Hindlimb muscle (tissue), 1 donor: ENCODE measurements around the gene ALAS1. TPM values are rescaled to one million over a fixed set of nuclear protein-coding genes. Genes with fewer than 3 reads are reported as not detected.
"Not testable (repeated sequence)": the region's sequence is repeated elsewhere in the genome, so short reads cannot be mapped to it uniquely, and the experiment has no call there.

Experiments used
- DNase-seq: peaks from one replicate; pipeline ENCODE4 v3.0.0-alpha.2; 2013
- polyA plus RNA-seq: library from polyadenylated mRNA; unstranded; fragments of 120-200 nt; gene quantifications from one replicate; pipeline ENCODE4 v1.2.1, GENCODE V29; 2013; ENCODE audit not compliant: insufficient read length

Gene ALAS1
- polyA plus RNA-seq, 1 donor, result 30.2 TPM

DNA sequence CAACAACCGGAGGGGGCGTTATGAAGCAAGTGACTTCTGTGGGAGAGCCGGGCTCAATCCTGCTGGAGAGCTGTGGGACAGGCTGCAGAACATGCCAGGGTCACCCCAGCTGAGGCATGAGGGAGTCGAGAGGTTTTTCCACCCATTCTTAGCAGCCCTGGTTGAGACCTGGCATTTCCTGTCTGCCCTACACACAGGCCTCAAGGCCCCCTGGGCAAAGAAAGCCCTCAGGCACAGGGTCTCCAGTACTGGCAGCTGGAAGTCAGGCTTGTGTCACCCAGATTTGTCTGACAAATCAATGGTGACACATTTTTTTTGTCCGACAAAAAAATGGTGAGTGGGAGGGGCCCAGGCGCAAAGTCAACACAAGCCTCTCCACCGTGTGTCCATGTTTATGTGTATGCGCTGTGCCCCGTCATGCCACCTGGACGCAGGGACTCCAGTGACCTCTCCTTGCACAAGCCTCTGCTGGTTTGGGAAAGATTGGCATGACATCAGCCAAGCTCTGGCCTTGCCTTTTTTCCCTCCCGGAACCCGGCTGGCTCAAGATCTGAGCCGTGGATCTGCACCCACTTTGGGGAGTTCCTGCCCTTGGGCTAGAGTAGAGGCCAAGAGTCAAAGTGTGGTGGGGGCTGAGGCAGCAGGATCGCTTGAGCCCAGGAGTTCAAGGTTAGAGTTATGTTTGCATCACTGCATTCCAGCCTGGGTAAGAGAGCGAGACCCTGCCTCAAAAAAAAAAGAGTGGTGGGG lies 20.8 kb upstream of the ALAS1 start:
- DNase-seq, result no peak

DNA sequence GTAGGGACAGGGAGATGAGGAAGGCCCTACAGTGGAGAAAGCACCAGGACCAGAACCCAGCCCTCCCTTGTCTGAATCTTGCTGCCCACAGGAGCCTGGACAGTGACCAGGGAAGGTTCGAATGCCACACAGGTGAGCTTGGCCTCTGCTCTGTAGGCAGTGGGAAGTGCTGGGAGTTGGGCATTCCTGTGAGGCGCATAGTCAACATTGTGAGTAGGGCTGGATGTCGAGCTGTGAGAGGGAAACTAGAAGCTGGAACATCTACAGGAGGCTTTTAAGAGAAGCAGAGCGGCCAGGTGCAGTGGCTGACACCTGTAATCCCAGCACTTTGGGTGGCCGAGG lies 20.3 kb upstream of the ALAS1 start:
- no peak for DNase-seq

DNA sequence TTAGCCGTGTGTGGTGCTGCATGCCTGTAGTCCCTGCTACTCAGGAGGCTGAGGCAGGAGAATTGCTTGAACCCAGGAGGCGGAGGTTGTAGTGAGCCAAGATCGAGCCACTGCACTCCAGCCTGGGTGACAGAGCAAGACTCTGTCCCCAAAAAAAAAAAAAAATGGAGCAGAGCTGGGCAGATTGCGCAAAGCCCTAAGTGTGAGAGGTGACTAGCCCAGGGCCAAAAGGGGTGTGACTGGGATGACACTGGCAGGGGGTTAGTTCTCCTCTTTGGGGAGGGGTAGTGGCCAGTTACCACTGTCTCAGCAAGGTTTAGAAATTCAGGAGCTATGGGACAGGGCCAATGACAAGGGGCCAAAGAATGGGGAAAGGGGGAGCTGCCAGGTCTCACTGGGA lies 19.8 kb upstream of the ALAS1 start:
- not testable (repeated sequence) for DNase-seq

GRCh38 chr3:52178537-52178936 lies 19.4 kb upstream of the ALAS1 start:
- DNase-seq, result no peak

DNA sequence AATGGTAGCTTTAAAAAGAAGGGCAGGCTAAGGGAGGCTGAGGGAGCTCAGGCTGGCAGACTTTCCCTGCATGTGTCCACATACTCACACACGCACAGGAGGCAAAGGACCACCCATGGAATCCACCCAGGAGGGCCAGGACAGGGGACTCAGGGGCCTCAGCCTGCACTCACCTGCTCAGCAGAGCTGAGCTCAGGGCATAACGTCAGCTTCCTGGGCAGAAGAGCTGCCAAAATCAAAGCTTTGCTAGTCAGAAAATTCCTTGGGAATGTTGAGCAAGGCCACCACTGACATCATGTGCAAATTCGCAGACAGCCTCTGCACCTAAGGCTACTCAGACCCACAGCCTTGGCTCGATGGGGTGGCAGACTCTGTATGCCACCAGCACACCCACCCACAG lies 16.4 kb upstream of the ALAS1 start:
- no peak for DNase-seq

GRCh38 chr3:52182196-52182595 lies 15.8 kb upstream of the ALAS1 start:
- DNase-seq, result no peak

DNA sequence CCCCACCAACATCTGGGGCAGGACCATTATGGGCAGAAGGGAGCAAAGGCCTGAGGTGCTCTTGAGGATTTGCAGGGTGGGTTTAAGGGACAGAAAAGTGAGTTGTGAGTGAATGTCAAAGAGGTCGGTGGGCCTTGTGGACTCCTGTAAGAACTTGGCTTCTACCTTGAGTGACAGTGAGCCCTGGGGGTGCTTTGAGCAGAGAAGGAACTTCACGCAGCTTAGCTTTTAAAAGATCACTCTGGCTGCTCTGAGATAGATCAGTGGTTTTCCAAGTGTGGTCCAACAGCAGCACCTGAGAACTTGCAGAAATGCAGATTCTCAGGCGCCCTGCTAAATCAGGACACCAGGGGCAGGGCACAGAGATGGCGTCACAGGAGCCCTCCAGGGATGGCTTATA lies 15.3 kb upstream of the ALAS1 start:
- no peak for DNase-seq

DNA sequence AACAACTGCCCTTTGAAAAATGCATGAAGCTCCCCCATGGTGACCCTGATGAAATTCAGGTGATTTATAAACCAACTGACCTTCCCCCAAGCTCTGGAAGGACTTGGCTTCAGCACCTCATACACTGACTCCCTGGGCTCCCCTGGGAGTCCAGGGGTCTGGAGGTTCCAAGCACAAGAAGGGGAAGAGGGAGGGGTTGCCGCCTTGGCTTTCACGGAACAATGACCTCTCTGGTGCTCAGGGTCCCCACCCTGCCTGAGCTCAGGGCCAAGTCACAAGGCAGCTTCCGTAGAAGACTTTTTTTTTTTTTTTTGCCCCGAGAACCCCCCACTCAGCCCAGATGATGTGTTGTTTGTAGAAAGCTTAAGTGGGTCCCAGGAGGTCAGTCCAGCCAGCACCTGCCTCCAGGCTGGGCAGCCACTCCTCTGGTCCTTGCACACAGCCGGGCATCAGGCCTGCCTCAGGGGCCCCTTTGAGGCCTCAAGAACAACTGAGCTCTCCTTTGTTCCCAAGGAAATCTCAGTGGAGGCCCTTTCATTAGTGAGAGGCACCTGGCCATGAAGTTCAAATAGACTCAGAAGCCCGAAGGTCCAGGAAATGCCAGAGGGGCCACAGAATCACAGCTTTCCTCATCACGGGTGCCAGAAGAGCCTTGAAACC lies 14.0 kb upstream of the ALAS1 start:
- DNase-seq, result no peak

GRCh38 chr3:52184690-52185089 lies 13.3 kb upstream of the ALAS1 start:
- DNase-seq, result no peak

GRCh38 chr3:52185311-52185710 lies 12.6 kb upstream of the ALAS1 start:
- no peak for DNase-seq

GRCh38 chr3:52185837-52186236 lies 12.1 kb upstream of the ALAS1 start:
- no peak for DNase-seq

GRCh38 chr3:52186729-52187128 lies 11.2 kb upstream of the ALAS1 start:
- no peak for DNase-seq

DNA sequence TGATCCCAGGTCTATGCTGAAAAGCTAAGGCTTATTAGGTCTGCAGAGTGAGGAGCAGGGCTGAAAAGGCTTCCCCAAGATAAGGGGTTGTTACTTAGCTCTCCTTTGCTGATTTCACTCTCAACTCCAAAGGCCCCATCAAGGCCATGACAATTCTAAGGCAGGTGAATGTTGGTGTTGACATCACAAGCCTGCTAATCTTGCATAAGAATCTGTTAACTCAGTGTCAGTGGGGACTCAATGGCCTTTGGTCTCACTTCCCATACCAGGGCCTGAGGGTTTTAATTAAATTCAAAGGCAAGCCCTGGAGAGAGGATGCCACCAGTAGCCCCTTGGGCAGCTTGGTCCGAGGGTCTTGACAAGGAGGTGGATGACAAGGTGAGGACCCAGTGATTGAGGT lies 9.4 kb upstream of the ALAS1 start:
- no peak for DNase-seq

DNA sequence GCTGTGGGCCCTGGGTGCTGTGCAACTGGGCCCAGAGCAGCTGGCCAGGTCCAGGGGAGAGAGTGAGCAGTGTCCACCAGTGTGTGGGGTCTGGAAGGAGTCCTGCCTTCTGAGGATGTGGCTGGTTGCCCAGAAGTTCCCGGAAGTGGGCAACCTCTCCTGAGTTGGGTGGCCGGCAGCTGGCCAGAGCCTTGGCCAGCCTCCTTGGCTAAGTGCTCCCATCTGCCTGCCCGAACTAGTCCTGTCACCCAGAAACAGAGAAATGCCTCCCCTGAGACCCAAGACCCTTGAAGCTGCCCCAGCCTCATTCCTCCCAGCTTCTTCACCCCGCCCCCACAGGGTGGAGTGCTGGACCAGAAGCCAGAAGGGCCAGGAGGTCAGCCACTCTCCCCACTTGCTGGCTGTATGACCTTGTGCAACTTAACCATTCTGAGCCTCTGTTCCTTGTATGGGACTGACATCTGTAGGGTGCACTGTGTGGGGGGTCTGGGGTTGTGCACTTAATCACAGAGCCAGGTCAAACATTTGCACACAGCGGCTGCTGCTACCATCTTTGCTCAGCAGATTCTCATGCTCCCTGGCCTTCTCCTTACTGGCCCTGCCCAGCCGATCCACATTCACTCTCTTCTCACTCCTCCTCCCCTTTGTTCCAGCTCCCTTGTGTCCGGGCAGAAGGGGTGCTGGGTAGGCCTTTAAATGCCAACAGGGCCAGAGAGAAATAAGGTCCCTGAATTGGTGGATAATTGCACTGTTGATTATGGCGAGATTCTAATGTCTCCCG lies 7.5 kb upstream of the ALAS1 start:
- no peak for DNase-seq

DNA sequence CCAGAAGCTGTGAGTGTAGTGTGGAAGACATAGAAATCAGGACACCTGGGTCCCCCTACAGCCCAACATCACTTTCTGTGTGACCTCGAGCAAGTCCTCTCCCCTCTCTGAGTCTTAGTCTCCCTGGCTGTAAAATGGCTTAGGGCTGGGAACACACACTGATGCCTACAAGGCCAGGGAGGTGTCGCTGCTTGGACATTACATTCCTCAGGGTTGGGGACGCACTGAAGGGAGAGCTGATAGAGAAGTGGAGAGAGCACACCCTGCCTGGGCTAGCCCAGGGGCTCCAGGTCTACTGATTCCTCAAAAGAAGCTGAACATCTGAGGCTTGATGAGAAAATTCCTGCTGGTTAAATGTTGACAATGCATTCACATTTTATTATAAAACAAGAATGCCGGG lies 6.3 kb upstream of the ALAS1 start:
- no peak for DNase-seq

DNA sequence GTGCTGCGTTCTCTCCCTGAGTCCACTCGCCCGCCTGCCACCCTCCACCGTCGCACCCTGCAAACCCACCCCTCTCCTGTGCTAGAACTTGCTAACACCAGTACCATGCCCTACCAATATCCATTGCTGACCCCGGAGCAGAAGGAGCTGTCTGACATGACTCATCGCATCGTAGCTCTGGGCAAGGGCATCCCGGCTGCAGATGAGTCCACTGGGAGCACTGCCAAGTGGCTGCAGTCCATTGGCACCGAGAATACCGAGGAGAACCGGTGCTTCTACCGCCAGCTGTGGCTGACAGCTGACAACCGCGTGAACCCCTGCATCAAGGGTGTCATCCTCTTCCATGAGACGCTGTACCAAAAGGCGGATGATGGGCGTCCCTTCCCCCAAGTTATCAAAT lies 4.9 kb upstream of the ALAS1 start:
- peak; percentile 38 for DNase-seq

DNA sequence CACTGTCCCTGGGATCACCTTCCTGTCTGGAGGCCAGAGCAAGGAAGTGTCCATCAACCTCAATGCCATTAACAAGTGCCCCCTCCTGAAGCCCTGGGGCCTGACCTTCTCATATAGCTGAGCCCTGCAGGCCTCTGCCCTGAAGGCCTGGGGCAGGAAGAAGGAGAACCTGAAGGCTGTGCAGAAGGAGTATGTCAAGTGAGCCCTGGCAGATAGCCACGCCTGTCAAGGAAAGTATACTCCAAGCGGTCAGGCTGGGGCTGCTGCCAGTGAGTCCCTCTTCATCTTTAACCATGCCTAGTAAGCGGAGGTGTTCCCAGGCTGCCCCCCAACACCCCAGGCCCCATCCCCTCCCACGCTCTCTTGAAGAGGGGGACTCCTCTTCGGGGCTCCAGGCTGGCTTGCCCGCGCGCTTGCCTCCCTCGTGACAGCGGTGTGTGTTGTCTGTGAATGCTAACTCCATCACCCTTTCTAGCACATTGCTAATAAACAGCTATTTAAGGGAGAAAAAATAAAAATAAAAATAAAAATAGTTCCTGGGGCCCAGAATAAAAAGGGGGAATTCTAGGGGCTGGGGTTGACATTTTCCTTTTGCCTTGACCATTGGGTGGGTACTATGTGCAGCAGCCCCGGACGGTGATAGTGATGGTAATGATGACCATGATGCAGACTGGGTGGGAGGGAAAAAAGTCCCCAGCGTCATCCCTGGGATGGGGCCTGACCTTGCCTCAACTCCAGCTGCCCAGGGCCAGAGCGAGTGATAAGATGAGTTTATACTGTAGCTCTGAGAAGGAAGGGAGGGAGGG lies 3.3 kb upstream of the ALAS1 start:
- no peak for DNase-seq

- no peak for DNase-seq
Measured at GRCh38 chr3:52195291-52195597, 2.7 kb upstream of the ALAS1 start.

DNA sequence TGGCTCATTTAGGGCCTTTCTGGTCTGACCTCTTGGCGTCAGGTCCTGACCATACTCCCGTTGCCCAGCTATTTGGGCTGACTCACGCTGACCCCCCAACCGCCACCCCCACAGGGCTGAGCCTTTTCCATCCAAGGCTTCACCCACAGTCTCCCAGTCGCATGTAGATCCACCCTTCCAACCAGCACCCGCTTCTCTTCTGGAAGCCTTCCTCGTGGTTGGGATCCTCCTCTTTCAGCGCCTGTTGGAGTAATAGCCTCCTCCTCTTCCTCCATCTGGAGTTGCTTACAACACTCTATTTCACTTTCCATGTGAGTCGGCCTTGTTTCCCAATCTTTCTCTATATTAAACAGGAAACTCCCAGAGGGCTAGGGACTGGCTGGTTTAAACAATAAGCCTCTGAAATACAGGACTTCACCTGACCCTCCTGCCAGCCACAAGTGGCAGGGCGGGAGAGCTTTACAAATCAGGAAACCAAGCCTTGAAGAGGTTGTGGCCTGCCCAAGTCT lies 2.1 kb upstream of the ALAS1 start:
- no peak for DNase-seq

DNA sequence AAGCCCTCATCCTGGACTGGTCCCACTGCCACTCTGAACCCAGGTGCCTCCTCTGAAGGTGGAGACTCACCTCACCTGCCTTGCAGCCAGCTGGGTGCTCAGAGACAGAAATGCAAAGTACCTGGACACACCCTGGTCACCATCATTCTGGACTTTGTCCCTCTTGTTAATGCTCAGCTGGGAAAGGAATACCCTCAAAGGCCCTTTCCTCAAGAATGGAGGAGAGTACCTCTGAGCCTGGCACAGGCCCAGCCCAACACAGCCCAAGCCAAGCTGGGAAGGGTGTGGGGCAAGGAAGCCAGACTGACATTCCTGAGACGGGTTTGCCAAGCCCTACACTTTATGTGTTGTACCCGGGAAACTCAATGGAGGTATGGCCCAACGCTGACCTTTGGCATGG lies 983 bp upstream of the ALAS1 start:
- no peak for DNase-seq

DNA sequence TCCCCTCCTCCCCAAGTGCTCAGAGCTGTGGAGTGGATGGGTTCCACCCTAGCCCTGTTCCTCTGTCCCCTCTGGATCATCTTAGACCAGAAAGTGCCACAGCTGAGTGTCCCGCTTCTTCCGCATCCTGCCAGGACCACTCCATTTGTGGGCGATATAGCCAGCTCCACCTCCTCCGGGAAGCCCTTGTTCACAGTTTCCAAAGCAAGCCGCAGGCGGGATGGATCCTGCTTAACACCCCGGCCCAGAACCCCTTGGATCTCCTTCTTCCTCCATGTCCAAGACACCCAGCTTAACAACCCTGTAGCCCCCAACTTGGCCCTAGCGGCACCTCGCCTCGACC lies 490 bp upstream of the ALAS1 start:
- no peak for DNase-seq

- DNase-seq, result no peak
Measured at GRCh38 chr3:52198643-52199608, 966 bp downstream of the ALAS1 start.
